ENCODE data around the gene FBLN2. TPM values are rescaled to one million over a fixed set of nuclear protein-coding genes. Genes with fewer than 3 reads are reported as not detected.

FBLN2 gene
- total RNA-seq, 1 experiment from 2014 or later = 0.11 TPM

- Histone ChIP-seq H2AFZ (ENCODE audit: low read length) (no peak overlapping the region), H3K9ac (ENCODE audit: low read length) (no peak overlapping the region), H3K79me2 (ENCODE audit: low read length) (no peaks in the 10 kb centered on the region), H3K4me2 (ENCODE audit: low read length) (no peak overlapping the region), H3K36me3 (ENCODE audit: low read depth, low read length) (no peaks in the 10 kb centered on the region), H4K20me1 (ENCODE audit: low read length) (no peaks in the 10 kb centered on the region), H3K27ac (ENCODE audit: low read length) (no peak overlapping the region), H3K9me3 (ENCODE audit: low read length) (no peaks in the 10 kb centered on the region), H3K9me2 (replicated peaks; ENCODE audit: low read length) (no peaks in the 10 kb centered on the region), H3K4me1 (ENCODE audit: insufficient read depth, low read length) (peaks cover 30% of the 10 kb centered on the region), H3K27me3 (ENCODE audit: low read length) (no peaks in the 10 kb centered on the region), H3K4me3 (ENCODE audit: low read length) (no peak overlapping the region), H3F3A (ENCODE audit: low read length, unreplicated experiment) (no peaks in the 10 kb centered on the region)
- no TSS peak for BruUV-seq (replicated peaks)
- TF ChIP-seq EZH2 (IDR thresholded peaks at IDR 0.05; ENCODE audit: low read length, unreplicated experiment) (no peak), CTCF (conservative IDR thresholded peaks at IDR 0.05; ENCODE audit: low read depth, low read length) (no peak), EZH2phosphoT487 (IDR thresholded peaks at IDR 0.05; ENCODE audit: borderline replicate concordance, low read length) (no peak)
- DNase-seq (no peak), ATAC-seq (no peak)
- ChIA-PET CTCF (interaction anchor here (1.5 kb wide), 1 partner anchor 150 kb away, joined by 5 read pairs; no protein-coding TSS in a partner anchor), POLR2A (ENCODE audit: unreplicated experiment) (interaction anchor here (0.6 kb wide), 2 partner anchors 146 to 166 kb away, joined by 7 to 12 read pairs; partner anchors contain the start of gene HDAC11)
- intact Hi-C loops (cut with micrococcal nuclease) = no loop called here
Measured at GRCh38 chr3:13645801-13646637, 97.1 kb downstream of the FBLN2 start.

GRCh38 chr3:13647298-13648059 is 98.6 kb downstream of the FBLN2 start:
- DNase-seq (peak; percentile 80), ATAC-seq (peak; percentile 59)
- Histone ChIP-seq H3K4me1 (ENCODE audit: insufficient read depth, low read length) (peaks cover 30% of the 10 kb centered on the region), H4K20me1 (ENCODE audit: low read length) (no peaks in the 10 kb centered on the region), H3K9me3 (ENCODE audit: low read length) (no peaks in the 10 kb centered on the region), H3K27ac (ENCODE audit: low read length) (peak overlapping the region; percentile 69), H3K4me2 (ENCODE audit: low read length) (peak overlapping the region; percentile 96), H3K27me3 (ENCODE audit: low read length) (no peaks in the 10 kb centered on the region), H3F3A (ENCODE audit: low read length, unreplicated experiment) (no peaks in the 10 kb centered on the region), H2AFZ (ENCODE audit: low read length) (peak overlapping the region; percentile 82), H3K79me2 (ENCODE audit: low read length) (no peaks in the 10 kb centered on the region), H3K9ac (ENCODE audit: low read length) (peak overlapping the region; percentile 70), H3K4me3 (ENCODE audit: low read length) (peak overlapping the region; percentile 66), H3K36me3 (ENCODE audit: low read depth, low read length) (no peaks in the 10 kb centered on the region), H3K9me2 (replicated peaks; ENCODE audit: low read length) (no peaks in the 10 kb centered on the region)
- TF ChIP-seq CTCF (conservative IDR thresholded peaks at IDR 0.05; ENCODE audit: low read depth, low read length) (no peak), EZH2phosphoT487 (IDR thresholded peaks at IDR 0.05; ENCODE audit: borderline replicate concordance, low read length) (no peak), EZH2 (IDR thresholded peaks at IDR 0.05; ENCODE audit: low read length, unreplicated experiment) (no peak)
- POLR2A ChIA-PET (ENCODE audit: unreplicated experiment) = interaction anchor here (0.5 kb wide), 1 partner anchor 167 kb away, joined by 20 read pairs; the partner anchor contains the start of gene HDAC11
- CTCF ChIA-PET = interaction anchor here (0.5 to 3.5 kb wide), 15 partner anchors 10 to 294 kb away, joined by 3 to 125 read pairs (median 5); partner anchors contain the start of gene HDAC11
- no TSS peak for BruUV-seq (replicated peaks)
- intact Hi-C loops (cut with micrococcal nuclease) = loop anchor here (1.0 to 2.0 kb wide), 2 partner anchors 47 to 151 kb away; no protein-coding TSS in a partner anchor

Measured in PC-3 (cell line).